A673 (cell line): Measurements from ENCODE around the gene CALR.

ENCODE experiments used
- EZH2 ChIP-seq: fragments of 200-600 bp; sonication (generic); IDR thresholded peaks from 2 replicates; pipeline ENCODE4 v1.6.1; 2017; ENCODE audit warnings: borderline replicate concordance, low read depth, mild to moderate bottlenecking, mixed read lengths, antibody characterized with exemption, low read length; ENCODE audit not compliant: poor library complexity, severe bottlenecking
- TF ChIP-seq, protein P1 (sequence below): fragments of 300-800, 200-600 bp; sonication (generic); conservative IDR thresholded peaks from 2 replicates; pipeline ENCODE4 v1.5.1; 2017; ENCODE audit warnings: low read depth, mild to moderate bottlenecking, antibody characterized with exemption, low read length, moderate library complexity, mixed read lengths

DNA sequence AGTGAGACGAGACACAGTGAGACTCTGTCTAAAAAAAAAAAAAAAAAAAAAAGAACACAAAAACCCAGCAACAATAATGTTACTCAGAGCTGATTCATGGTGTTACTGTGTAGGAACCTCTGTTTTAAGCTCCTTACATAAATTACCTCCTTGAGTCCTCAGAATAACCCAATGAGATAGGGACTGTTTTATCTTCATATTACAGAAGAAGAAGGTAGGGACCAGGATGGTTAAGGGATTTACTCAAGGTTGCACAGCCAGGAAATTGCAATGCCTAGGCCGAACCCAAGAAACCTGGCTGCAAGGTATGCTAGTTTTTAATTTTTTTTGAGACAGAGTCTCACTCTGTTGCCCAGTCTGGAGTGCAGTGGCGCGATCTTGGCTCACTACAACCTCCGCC, 29.5 kb downstream of the CALR start:
- TF ChIP-seq, protein P1, sequence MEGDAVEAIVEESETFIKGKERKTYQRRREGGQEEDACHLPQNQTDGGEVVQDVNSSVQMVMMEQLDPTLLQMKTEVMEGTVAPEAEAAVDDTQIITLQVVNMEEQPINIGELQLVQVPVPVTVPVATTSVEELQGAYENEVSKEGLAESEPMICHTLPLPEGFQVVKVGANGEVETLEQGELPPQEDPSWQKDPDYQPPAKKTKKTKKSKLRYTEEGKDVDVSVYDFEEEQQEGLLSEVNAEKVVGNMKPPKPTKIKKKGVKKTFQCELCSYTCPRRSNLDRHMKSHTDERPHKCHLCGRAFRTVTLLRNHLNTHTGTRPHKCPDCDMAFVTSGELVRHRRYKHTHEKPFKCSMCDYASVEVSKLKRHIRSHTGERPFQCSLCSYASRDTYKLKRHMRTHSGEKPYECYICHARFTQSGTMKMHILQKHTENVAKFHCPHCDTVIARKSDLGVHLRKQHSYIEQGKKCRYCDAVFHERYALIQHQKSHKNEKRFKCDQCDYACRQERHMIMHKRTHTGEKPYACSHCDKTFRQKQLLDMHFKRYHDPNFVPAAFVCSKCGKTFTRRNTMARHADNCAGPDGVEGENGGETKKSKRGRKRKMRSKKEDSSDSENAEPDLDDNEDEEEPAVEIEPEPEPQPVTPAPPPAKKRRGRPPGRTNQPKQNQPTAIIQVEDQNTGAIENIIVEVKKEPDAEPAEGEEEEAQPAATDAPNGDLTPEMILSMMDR = no peak
- TF ChIP-seq EZH2 = no peak
